GM19467 (cell line): ENCODE data around the gene CREG2.

Source experiments
- ATAC-seq: cut with Tn5 transposase; IDR thresholded peaks from one replicate; pipeline ENCODE4 v1.9.1; 2021; ENCODE audit warnings: mild to moderate bottlenecking, moderate library complexity; ENCODE audit not compliant: unreplicated experiment

CREG2 gene

DNA sequence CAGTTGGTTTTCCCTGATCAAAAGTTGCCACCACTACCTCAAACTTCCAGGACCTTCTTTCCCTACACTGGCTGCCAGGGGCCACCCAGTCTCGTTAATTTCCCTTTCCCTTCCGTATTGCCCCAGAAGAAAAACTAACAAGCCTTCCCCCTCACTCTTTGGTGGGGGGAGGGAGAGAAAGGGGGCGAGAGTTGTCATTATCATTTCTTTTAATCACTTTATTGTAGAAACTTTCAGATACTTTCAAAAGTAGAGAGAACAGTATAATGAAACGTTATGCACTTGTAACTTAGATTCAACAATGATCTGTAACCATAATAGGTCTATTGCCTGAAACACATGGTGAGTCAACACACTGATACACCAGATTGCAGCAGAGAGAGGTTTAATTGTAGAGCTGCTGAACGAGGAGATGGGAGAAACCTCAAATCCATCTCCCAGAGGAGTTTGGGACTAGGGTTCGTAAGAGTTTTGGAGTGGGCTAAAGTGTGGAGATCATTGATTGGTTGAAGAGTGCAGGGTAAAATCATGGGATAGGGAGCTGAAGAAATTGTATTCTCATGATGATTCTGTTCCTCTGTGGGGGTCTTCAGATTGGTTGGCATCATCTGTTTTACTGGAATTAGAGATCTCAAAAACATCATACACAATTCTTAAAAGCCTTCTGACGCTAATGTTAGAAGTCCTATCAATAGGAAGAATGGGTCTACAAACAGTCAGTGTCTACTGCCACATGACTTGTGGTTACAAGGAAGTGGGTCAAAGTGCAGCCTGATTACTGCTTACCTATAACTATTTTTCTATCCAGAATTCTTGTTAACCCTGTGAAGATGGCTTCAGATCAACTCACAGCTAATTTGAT is 76.2 kb downstream of the CREG2 start:
- ATAC-seq = no peak

DNA sequence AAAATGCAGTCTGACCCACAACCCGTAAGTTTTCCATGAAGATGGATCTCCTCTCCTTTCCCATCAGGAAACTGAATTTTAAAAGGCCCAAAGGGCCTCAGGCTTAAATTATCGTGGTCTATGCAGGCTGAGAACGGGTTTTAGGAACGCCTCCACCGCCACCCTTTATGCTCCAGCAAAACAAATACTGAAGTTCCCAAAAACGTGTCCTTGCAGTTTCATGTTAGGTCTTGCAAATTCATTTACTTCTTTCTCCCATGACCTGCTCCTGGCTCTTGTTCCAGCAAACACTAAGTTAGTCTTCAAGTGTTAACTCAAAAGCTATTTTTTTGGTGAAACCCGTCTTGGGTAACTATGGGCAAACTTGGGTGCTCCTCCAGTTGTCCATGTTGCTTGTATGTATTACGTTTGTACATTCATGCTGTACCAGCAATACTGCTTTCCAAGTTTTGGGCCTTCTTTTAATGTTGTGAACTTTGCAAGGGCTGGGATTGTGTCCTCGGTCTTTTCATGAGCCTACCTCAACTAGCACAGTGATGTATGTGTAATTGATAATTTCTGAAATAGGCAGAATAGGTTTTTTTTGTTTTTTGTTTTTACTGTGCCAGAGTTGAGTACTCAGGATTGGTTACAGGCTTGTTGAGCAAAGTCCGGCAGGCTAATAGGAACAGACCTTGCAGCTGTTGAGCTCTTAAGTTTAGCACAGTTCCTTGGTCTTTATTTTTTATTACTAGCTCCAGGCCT is 77.0 kb downstream of the CREG2 start:
- no peak for ATAC-seq

DNA sequence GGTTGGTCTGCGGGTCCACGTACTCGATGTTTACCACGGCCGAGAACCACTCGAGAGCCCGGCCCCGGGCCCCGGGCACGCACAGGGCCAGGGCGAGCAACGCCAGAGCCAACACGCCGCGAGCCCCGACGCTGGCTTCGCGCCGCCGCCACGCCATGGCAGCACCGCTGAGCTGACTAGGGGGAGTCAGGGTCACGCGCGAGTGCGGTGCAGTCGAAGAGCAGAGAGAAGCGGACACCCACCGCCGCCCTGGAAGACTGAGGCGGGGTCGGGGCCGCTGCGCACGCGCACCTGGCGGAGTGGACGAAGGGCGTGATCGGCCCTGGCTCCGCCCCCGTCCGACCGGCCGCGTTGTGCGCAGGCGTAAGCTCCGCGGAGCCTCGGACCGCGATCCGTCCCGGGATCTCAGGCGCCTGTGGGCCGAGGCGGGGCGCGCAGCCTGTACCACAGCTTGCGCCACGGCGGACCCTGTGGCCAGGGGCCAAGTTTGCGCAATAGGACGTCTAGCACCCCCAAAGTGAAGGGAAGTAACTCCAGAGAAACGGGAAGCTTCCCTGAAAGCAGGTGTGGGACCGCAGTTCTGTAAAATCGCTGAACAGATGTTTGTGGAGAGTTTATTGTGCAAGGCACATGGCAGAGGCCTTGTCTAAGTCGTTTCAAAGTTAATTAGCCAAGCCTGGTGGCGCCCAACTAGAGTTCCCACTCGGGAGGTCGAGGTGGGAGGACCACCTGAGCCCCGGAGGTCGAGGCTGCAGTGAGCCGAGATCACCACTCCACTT is 78.7 kb downstream of the CREG2 start, which contains the start of gene RNF149:
Gene RNF149 (minus strand): TSS at position 270 of the 779 bp plus-strand sequence. CDS start 113 bp downstream, at position 157.
- peak; percentile 52 for ATAC-seq

DNA sequence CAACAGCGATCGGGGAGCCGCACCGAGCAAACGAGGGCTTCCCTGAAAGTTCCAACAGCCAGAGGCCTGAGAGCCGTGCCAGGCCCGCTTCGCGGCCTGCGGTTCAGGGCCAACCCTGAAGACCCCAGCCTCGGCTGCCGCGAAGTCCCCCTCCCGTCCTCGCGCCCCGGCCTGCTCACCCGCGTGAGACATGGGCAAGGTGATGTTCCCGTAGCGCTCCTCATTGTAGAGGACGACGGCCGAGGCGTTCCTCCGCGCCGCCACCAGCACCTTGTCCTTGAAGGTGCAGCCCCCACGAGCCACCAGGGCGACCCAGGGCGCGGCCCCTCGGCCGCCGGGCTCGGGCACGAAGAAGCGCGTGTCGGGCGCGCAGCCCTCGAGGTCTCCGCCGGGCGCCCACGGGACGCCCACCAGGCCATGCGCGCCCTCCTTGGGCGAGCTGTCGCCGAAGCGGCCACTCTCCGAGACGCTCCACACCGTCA is 79.3 kb downstream of the CREG2 start:
- peak; percentile 10 for ATAC-seq

DNA sequence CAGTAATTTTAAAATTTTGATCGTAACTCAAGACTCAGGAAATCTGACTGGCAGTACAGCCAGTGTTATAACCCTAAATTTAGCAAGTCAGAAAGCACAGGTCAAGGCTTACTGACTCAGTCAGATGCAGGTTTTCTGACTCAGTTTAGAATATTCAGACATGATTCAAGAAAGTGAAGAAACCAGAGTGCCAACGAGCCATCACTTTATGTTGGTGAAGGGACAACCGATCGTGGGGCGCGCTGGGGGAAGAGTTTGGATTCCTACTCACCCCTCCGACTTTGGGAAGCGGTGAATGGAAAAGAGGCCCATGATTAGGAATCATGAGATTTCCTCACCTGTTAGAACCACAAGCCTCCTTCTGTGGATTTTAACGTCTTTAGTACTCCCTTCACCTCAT is 79.8 kb downstream of the CREG2 start:
- no peak for ATAC-seq

DNA sequence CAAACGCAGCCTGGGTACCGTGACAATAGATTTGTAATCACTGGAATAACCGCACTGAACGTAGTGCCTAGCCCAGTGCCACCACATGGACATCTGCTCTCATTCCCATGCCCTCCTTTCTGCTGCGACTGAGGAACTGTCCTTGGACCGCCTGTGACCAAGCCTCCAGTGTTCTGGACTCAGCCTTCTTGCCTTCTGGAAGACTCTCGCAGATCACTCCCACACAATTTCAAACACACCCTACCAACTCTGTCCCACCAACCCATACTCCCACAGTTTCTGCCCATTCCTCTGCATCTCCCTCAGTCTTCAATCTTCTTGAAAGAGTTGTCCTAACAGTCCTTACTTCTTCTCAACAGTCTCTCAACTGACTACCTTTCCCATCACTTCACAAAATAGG is 80.9 kb downstream of the CREG2 start:
- ATAC-seq = peak; percentile 5

DNA sequence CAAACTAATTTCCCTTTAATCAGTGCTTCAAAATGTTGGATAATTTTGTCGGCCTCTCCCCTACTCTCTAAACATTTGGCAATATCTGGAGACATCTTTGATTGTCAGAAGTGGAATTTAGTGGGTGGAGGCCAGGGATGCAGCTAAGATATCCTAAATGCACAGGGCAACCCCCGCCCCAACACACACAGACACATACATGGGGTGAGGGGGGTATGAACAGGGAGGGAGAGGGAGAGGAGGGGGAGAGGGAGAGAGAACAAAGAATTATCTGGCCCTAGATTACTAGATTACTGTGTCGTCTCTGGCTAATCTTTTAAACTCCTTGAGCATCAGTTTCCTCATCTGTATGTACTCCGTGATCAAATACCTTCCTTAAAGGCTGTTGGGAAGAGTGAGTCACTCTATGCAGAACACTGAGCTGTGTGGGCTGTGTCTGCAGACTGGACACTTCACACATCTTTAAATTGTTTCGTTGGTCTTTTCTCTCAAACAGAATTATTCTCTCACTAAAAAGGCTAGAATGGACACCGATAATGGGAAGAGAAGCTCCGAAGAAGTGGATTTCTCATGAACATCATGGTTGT is 81.7 kb downstream of the CREG2 start:
- ATAC-seq = no peak

DNA sequence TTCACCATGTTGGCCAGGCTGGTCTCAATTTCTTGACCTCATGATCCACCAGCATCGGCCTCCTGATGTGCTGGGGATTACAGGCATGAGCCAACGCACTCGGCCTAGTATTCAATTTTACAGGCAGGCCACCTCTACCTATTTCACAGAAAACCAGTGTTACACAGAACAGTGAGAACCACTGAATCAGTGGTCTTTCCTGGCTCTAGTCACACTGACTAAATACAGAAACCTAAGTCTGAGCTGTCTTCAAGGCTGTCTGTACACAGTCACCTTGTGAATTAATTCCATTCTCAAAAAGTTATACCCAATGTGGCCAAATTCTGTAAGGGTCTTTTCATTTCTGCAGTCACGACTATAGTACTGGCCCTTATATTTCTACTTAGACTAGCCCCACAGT is 82.3 kb downstream of the CREG2 start:
- no peak for ATAC-seq

DNA sequence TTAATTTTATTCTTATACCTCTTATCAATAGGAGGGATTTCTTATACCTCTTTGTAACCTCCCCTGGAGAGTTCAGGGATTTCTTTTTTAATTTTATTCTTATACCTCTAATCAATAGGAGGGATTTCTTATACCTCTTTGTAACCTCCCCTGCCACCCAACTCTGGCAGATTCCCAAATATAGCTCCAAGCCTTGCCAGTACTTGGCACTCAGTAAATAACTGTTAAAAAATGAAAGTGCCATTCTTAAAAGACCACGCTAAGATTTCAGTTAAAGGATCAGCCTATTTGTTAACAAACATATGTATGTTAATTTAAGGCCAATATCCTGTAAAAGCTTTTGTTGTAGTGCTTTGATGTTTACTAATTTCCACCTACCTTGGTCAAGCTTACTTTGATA is 83.6 kb downstream of the CREG2 start:
- no peak for ATAC-seq

DNA sequence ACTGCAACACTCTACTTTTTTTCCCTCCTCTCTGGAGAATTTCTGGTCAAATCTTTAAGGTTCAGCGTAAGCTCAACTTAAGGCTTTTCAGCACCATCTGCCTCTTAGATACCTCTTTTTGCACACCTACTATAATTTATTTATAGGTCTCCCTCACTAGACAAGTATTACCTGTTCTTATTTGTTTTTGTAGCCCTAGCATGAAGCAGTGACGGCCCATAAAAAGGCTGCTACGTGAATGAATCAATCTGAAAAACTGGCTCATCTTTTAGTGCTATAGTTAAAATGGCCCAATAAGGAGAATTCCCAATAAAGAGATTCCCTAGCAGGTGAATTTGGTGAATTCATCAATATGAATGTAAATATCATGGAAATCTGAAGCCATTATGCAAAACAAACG is 85.3 kb downstream of the CREG2 start:
- ATAC-seq = no peak

DNA sequence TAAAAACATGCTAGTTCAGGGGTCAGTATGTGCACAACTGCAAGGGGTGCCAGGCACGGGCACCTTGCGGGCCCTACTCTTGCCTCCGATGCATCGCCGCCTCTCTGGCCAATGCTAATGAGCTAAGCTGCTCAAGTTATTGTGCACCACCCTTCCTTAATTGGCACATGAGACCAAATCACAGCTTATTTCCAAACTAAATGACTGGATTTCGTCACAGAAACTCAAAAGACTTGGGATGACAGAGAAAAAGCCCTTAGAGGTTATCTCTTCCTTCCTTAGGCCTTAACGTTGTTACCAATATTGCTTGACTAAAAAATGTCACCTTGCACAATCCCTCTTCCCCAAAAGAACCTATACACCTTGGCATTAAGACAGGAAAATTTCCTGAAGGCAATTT is 86.5 kb downstream of the CREG2 start:
- ATAC-seq = no peak

DNA sequence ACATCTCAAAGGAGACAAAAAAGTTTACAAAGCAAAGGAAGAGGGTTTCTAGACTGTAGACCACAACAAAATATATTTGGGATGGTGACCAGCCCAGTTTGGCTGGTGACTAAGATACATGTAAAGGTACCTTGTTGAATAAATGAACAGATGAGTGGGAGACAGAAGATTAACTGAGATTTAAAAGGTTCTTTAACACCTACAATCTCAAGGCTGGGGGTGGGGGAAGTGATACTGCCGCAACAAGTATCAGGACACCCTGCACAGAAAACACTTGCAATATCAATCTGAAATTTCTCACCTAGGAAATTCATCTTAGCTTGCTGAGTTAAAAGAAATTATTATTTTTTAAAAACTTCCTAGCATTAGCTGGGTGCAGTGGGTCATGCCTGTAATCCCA is 87.1 kb downstream of the CREG2 start:
- ATAC-seq = no peak

DNA sequence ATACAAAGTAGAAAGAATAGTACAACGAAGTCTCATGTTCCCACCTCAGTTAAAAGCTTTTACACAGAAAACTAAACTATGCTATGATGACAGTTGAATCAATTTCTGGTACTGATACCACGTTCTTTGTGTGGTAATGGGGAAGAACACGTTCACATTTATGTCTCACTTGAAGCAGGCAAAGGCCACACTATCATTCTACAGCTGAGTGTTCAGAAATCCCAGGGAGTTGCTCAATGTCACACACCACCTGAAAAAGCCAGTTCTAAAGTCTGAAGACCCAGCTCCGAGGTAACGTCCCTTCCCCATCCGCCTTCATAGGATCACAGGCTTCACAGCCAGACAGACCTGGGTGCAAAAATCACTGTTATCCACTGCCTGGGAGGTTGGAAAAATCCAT is 87.7 kb downstream of the CREG2 start:
- ATAC-seq = no peak

DNA sequence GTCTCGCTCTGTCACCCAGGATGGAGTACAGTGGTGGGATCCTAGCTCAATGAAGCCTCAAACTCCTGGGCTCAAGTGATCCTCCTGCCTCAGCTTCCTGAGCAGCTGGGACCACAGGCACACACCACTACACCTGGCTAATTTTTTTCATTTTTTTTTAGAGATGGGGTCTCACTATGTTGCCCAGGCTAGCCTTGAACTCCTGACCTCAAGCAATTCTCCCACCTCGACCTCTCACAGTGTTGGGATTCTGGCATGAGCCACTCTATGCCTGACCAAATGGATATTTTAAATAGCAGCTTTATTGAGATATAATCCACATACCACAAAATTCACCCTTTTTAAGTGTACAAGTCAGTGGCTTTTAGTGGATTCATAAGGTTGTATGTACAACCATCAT is 89.9 kb downstream of the CREG2 start:
- no peak for ATAC-seq

DNA sequence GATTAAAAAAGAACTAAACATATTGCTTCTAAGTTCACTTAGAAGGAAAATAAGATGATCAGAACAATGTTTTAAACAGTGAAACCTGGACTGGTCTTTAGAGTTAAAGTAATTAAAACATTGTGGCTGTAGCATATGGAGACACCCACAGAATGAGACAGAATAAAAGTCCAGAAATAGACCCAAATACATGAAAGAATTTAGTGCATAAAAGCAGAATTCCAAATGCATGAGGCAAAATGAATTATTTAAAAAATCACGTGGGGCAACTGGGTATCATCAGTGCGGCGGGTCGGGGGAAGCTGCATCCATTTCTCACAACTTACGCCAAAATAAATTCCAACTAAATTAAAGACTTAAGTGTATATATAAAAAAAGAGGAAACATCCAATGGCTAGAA is 90.9 kb downstream of the CREG2 start:
- ATAC-seq = no peak

DNA sequence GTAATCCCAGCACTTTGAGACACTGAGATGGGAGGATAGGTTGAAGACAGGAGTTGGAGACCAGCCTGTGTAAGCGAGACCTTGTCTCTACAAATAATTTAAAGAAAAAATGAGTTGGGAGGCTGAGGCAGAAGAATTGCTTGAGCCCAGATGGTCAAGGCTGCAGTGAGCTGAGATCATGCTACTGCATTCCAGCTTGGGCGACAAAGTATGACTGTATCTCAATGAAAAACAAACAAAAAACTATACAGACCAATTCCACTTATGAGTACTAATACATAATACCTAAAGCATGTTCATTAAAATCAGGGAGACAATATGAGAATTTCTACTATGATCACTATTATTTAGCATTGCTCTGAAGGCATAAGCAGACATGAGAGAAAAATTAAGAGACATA is 91.4 kb downstream of the CREG2 start:
- no peak for ATAC-seq
